Panc1 (cell line): ENCODE results near the gene GYPC. TPM values are rescaled to one million over a fixed set of nuclear protein-coding genes. Genes with fewer than 3 reads are reported as not detected.

ENCODE experiments used
- ATAC-seq: fragments of 200-7000 bp; cut with Tn5 transposase; 2 replicates; pipeline ENCODE4 v1.9.1; 2020; ENCODE audit warnings: mild to moderate bottlenecking, moderate library complexity
- BruUV-seq: library from RNA; stranded (reverse); fragments of 400-500 nt; replicated peaks from 2 replicates; lab custom pipeline; 2021; lab: Mats Ljungman, UMichigan
- CTCF ChIA-PET: fragments of 300-600 bp; sonication (Branson Sonifier 250); formaldehyde crosslinking; loops from one replicate; lab custom pipeline; 2022; ENCODE audit warnings: antibody characterized with exemption; lab: Charles Lee
- POLR2A ChIA-PET: fragments of 300-600 bp; sonication (Branson Sonifier 250); formaldehyde crosslinking; loops from one replicate; lab custom pipeline; 2022; ENCODE audit warnings: antibody characterized with exemption; lab: Charles Lee
- DNase-seq: peaks from one replicate; pipeline ENCODE4 v3.0.0-alpha.2; 2010; ENCODE audit warnings: low read depth, low spot score
- H3K27ac ChIP-seq: 2 replicates; pipeline ENCODE4 v1.5.1; 2011; ENCODE audit warnings: mild to moderate bottlenecking, low read length, inconsistent platforms
- H3K27me3 ChIP-seq: fragments of 200-500 bp; sonication (Bioruptor generic); 2 replicates; pipeline ENCODE4 v1.6.0; 2014; ENCODE audit warnings: low read length, inconsistent platforms; ENCODE audit not compliant: control insufficient read depth, insufficient read depth
- H3K36me3 ChIP-seq: fragments of 200-500 bp; sonication (Bioruptor generic); 2 replicates; pipeline ENCODE4 v1.5.1; 2014; ENCODE audit warnings: inconsistent platforms, mild to moderate bottlenecking, low read length, moderate library complexity; ENCODE audit not compliant: control insufficient read depth, insufficient read depth
- H3K4me1 ChIP-seq: 2 replicates; pipeline ENCODE4 v1.5.1; 2011; ENCODE audit warnings: inconsistent platforms, mild to moderate bottlenecking, low read length, moderate library complexity; ENCODE audit not compliant: control insufficient read depth, insufficient read depth
- H3K4me3 ChIP-seq, 2 experiments: 2 replicates each; pipeline ENCODE4 v1.5.1; 2011 to 2012; ENCODE audit warnings: low read depth in 2 of 2, low read length in 2 of 2, mild to moderate bottlenecking in 2 of 2, inconsistent platforms in 1 of 2, moderate library complexity in 1 of 2
- H3K9me3 ChIP-seq: fragments of 200-500 bp; sonication (Bioruptor generic); 2 replicates; pipeline ENCODE4 v1.5.1; 2014; ENCODE audit warnings: low read depth, mild to moderate bottlenecking, inconsistent platforms, low read length, moderate library complexity; ENCODE audit not compliant: control insufficient read depth, insufficient read depth
- POLR2AphosphoS5 ChIP-seq: IDR thresholded peaks from 2 replicates; pipeline ENCODE4 v1.6.1; 2012; ENCODE audit warnings: mild to moderate bottlenecking, low read depth, low read length, moderate library complexity
- REST ChIP-seq, 2 experiments: IDR thresholded peaks; 2 replicates each; pipeline ENCODE4 v1.6.1; 2011 to 2012; ENCODE audit warnings: low read depth in 2 of 2, control low read depth in 1 of 2, low read length in 1 of 2, mild to moderate bottlenecking in 1 of 2, moderate library complexity in 1 of 2; ENCODE audit not compliant: insufficient read depth in 1 of 2
- SIN3A ChIP-seq: IDR thresholded peaks from 2 replicates; pipeline ENCODE4 v1.6.1; 2012; ENCODE audit warnings: low read depth, mild to moderate bottlenecking, low read length, moderate library complexity, borderline replicate concordance; ENCODE audit not compliant: insufficient read depth
- TCF7L2 ChIP-seq: IDR thresholded peaks from 2 replicates; pipeline ENCODE4 v1.6.1; 2011; ENCODE audit warnings: mild to moderate bottlenecking, low read depth, low read length, inconsistent platforms
- in situ Hi-C: cut with HindIII; loops from 2 replicates; pipeline ENCODE4 v1.10.0; 2016; ENCODE audit warnings: low sequenced_read_pairs, low pct_unique_long_range_greater_than_20kb
- intact Hi-C: fragments of 100-400 bp; cut with micrococcal nuclease; formaldehyde crosslinking; loops from one replicate; pipeline ENCODE4 v1.10.0; 2022; ENCODE audit not compliant: unreplicated experiment
- total RNA-seq: library from RNA; stranded (reverse); gene quantifications from one replicate; pipeline ENCODE4 v1.2.1, GENCODE V29; 2021; ENCODE audit not compliant: unreplicated experiment
- TF ChIP-seq, protein P1 (sequence below): fragments of 450-650 bp; IDR thresholded peaks from 2 replicates; pipeline ENCODE4 v1.5.1; 2017; ENCODE audit warnings: mild to moderate bottlenecking

Gene GYPC
- total RNA-seq, 1 experiment from 2014 or later: 0.57 TPM

DNA sequence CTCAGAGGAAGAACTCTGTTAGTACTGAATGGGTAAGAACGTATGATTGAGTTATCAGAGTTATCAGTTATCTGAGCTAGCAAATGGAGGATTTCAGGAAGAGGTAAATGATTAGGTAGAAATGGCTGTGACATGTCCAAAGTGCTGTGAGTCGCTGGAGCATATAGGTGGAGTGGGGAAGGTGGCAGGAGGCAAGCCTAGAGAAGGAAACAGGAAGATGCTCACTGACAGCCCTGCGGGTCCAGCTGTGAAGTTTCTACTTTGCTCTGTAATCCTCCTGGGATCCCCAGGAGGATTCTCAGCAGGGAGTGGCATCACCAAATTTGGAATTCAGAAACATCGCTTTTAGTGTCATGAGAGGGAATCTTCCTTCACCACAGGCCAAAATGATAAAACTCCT, 52.0 kb downstream of the GYPC start:
- DNase-seq (no peak), ATAC-seq (no peak)
- Histone ChIP-seq H3K27me3 (peaks cover 3% of the 10 kb centered on the region; the same call in 1 of the 2 replicates), H3K36me3 (no peaks in the 10 kb centered on the region), H3K4me3 (no peak overlapping the region), H3K9me3 (no peaks in the 10 kb centered on the region), H3K4me1 (no peaks in the 10 kb centered on the region), H3K27ac (no peak overlapping the region)
- TF ChIP-seq REST (IDR thresholded peaks at IDR 0.05; ENCODE audit: insufficient read depth in 1 of 2, low read depth in 2 of 2, low read length in 1 of 2) (no peak), POLR2AphosphoS5 (no peak)
- ChIA-PET POLR2A (no interaction called here), CTCF (no interaction called here)
- intact Hi-C loops (no loop called here), in situ Hi-C loops (no loop called here)
- BruUV-seq: no TSS peak

DNA sequence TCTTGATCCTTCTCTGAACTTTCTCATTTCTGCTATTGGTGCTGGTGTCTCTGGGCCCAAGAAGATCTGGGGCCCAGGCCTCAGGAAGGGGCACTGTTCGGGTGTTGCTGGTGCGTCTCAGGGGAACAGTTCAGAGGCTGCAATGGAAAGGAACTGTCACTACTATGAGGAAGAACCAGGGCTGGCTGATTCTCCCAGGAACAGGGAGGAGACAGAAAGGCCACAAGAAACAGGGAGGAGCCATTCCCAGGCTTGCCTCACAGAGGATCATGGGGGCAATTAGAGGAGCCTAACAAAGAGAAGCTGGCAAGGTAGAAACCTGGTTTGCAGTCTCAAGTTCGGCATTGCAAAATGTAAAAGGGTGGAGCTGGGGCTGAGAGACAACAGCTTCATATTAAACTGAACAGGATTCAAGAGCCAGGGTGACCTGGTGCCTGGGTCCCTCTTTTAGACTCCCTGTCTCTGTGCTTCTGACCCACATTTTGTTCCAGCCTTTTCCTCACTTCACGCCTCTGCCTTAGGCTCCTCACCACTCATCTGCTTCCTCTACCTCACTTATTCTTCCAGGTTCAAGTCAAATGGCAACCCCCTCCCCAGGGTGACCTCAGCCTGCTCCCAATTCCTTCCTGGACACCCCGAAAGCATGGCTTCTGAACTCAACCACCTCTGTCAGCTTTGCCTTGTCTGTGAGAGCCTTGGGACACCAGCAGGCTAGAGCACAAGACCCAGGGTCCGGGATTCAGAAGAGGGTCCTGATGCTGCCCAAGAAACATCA, 58.4 kb downstream of the GYPC start:
- no peaks in the 10 kb centered on the region for H3K9me3 ChIP-seq
- no peak overlapping the region for H3K4me3 ChIP-seq
- ATAC-seq: no peak
- ChIA-PET POLR2A (no interaction called here), CTCF (no interaction called here)
- H3K27me3 ChIP-seq: peaks cover 3% of the 10 kb centered on the region; the same call in 1 of the 2 replicates
- DNase-seq: no peak
- intact Hi-C loops: no loop called here
- H3K27ac ChIP-seq: no peak overlapping the region
- H3K36me3 ChIP-seq: no peaks in the 10 kb centered on the region
- in situ Hi-C loops: no loop called here
- no peaks in the 10 kb centered on the region for H3K4me1 ChIP-seq
- BruUV-seq: no TSS peak
- TF ChIP-seq, protein P1, sequence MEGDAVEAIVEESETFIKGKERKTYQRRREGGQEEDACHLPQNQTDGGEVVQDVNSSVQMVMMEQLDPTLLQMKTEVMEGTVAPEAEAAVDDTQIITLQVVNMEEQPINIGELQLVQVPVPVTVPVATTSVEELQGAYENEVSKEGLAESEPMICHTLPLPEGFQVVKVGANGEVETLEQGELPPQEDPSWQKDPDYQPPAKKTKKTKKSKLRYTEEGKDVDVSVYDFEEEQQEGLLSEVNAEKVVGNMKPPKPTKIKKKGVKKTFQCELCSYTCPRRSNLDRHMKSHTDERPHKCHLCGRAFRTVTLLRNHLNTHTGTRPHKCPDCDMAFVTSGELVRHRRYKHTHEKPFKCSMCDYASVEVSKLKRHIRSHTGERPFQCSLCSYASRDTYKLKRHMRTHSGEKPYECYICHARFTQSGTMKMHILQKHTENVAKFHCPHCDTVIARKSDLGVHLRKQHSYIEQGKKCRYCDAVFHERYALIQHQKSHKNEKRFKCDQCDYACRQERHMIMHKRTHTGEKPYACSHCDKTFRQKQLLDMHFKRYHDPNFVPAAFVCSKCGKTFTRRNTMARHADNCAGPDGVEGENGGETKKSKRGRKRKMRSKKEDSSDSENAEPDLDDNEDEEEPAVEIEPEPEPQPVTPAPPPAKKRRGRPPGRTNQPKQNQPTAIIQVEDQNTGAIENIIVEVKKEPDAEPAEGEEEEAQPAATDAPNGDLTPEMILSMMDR: no peak
- TF ChIP-seq TCF7L2 (no peak), POLR2AphosphoS5 (no peak), SIN3A (no peak), REST (IDR thresholded peaks at IDR 0.05; ENCODE audit: insufficient read depth in 1 of 2, low read depth in 2 of 2, low read length in 1 of 2) (no peak)
